HG03432 (cell line): Measurements from ENCODE around the gene PHF21B.
"Not testable (repeated sequence)": the region's sequence is repeated elsewhere in the genome, so short reads cannot be mapped to it uniquely, and the experiment has no call there.

ENCODE experiments used
- ATAC-seq: cut with Tn5 transposase; IDR thresholded peaks from one replicate; pipeline ENCODE4 v1.9.1; 2021; ENCODE audit warnings: mild to moderate bottlenecking, moderate library complexity; ENCODE audit not compliant: unreplicated experiment

The PHF21B gene

GRCh38 chr22:44881624-44882023 is 128.2 kb downstream of the PHF21B start:
- ATAC-seq, result no peak

DNA sequence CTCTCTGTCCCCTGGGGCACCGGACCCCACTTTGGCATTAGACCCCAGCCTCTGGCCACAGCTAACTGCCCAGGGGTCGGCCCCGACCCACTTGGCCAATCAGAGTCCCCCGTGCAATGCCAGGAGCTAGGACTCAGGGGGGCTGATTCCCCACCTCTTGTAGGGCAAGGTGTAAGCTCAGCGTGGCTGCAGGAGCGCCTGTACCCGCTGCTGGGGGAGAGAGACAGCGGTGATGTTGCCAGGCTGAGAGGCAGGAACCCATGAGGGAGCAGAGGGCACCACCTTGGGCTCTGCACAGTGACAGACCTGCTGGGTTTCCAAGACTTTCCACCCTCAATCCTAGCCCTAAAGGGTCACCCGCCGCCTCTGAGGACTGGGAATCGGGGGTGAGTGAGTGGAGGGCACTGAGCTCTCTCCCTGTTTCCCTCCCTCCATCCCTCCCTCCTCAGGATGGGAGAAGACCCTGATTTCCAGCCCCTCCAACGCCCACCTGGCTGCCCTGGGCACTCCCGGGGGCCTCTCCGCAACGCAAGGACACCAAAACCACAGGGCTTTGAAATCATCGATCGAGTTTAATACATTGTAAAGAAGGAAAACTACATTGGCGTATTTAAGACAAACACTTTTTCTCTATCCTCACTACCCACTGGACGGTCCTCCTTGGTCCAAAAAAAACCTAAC is 129.1 kb downstream of the PHF21B start:
- ATAC-seq, result no peak

- no peak for ATAC-seq
Observed at GRCh38 chr22:44879301-44879680, 130.5 kb downstream of the PHF21B start.

DNA sequence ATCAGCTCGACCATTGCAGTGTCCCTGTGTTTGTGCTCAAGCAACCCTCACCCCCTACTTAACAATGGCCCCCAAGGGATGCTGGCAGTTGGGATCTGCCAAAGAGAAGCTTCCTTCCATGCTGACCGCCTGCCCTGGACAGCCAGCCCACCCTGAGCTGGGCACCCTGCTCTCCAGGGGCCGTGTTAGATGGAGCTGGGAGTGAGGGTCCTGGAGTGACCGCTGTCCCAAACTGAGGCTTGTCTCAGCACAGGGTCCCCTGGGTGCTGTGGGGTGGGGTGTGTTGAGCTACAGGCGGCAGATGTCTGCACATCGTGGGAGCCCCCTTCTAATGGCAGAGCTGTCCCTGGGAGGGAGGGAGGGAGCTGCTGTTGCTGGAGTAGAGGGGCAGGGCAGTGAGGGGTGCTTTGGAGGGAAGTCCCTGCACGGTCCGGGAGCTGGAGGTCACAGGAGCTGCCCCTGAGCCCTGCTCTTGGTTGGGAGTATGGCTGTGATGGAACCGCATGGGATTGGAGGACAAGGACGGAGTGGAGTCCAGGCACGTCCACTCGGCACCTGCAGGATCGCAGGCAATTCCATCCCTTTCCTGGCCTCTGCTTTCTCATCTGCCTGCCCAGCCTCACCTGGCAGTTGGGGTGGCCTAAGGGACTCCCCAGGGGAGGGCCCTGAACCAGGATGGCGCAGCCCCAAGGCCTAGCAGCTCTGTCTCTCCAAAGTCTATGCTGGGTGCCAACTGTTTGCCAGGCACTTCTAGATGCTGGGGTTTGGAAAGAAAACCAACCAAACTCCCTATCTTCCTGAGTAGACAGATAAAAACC is 131.1 kb downstream of the PHF21B start:
- ATAC-seq, result no peak

GRCh38 chr22:44876921-44877320 is 132.9 kb downstream of the PHF21B start:
- no peak for ATAC-seq

- ATAC-seq, result no peak
Observed at GRCh38 chr22:44871782-44872181, 138.0 kb downstream of the PHF21B start.

- no peak for ATAC-seq
Observed at GRCh38 chr22:44870021-44870420, 139.8 kb downstream of the PHF21B start.

- no peak for ATAC-seq
Observed at GRCh38 chr22:44869196-44869595, 140.6 kb downstream of the PHF21B start.

DNA sequence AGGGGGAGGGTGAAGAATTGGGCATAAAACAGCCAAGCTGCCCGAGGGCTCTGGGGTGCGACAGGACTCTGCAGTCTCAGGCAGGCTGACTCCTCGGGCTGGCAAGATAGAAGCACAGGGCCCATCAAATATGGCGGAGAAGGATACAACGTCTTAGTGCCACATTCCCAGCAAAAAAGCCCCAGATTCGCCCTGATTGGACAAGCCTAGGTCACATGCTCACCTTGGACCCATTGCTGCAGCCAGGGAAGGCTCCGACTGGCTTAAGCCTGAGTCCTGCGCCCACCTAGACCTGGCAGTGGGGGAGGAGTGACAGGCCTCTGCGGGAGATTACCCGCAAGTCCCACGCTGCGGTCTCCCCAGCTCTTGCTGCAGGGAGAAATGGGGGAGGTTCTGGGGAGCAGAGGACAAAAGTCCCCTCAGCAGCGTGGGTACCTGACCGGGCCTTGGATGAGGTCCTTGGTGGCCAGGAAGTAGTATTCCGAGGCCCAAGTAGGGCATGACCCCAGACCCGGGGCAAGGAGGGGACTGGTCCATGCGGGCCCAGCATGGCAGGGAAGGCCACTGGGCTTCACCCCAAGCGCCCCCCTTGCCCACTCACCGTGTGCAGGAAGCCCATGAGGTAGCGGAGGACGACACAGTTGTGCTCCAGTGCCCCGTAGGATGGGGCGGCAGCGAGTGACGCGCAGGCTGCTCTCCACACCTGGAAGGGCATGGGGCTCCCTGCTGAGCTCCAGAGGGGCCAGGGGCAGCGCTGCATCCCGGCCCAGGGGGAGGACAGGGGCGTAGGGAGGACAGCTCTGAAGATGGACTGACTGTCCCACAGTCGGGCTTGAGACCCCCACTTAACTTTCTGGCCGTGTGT is 144.4 kb downstream of the PHF21B start:
- ATAC-seq, result no peak

DNA sequence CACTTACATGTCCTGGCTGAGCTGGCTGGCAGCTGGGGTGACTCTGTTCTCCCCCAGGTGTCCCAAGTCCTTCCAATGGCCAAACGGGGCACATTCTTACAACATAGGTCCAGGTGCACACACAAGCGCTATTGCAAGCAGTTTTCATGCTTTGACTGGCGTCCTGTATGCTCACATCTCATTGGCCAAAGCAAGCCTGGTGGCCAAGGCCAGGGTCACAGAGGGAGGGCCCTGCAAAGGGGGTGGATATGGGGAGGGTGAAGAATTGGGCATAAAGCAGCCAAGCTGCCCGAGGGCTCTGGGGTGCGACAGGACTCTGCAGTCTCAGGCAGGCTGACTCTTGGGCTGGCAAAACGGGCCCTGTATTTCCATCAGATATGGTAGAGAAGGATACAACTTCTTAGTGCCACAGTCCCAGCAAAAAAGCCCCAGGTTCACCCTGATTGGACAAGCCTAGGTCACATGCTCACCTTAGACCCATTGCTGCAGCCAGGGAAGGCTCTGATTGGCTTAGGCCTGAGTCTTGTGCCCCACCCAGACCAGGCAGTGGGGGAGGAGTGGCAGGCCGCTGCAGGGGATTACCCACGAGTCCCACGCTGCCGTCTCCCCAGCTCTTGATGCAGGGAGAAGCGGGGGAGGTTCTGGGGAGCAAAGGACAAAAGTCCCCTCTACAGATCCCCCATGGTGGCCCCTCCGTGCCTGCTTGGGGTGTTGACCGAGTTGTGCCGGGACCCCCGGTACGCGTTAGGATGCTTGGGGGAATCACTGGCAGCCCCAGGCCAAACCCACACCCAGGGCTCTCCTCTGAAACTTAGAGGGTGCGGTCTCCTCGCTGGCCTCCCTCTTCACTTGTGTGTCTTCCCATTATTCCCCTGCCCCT is 146.6 kb downstream of the PHF21B start:
- no peak for ATAC-seq

GRCh38 chr22:44862281-44862680 is 147.5 kb downstream of the PHF21B start:
- ATAC-seq, result no peak

DNA sequence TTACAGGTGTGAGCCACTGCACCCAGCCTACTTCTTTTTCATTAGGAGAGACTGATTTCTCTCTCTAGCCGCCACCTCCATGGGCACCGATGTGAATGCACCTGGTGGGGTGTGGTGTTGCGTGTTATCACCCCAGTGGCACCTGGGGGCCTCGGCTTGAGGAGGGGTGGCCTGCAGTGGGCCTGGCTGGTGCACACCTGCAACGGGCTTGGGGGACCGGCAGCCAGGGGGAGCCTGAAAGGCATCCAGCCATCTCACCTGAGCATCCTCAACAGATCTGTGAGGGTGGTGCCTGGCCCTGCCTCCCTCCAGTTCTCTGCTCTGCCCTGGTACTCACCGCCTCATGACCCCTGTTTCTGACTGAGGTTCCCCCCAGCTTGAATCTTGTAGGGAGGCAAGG is 148.6 kb downstream of the PHF21B start:
- ATAC-seq, result no peak

GRCh38 chr22:44860311-44860710 is 149.5 kb downstream of the PHF21B start:
- ATAC-seq, result no peak

- no peak for ATAC-seq
Observed at GRCh38 chr22:44859641-44860040, 150.2 kb downstream of the PHF21B start.

DNA sequence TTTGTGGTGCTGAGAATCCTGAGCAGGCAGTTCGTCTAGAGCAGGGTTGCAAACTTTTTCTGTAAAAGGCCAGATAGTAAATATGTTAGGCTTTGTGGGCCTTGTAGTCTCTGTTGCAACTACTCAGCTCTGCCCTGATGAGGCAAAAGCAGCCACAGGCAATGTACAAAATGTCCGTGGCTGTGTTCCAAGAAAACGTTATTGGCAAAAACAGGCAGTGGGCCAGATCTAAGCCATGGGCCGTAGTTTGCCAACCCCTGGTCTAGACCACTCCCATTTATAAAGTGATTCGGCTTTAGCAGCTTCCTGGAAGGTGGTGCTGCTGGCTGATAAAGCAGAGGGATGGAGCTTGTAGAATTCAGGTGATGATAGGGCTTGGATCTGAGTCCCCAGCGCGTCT is 151.0 kb downstream of the PHF21B start:
- ATAC-seq, result not testable (repeated sequence)

- no peak for ATAC-seq
Observed at GRCh38 chr22:44855855-44856254, 153.9 kb downstream of the PHF21B start.

GRCh38 chr22:44854641-44855040 is 155.2 kb downstream of the PHF21B start:
- not testable (repeated sequence) for ATAC-seq

- no peak for ATAC-seq
Observed at GRCh38 chr22:44850946-44851345, 158.9 kb downstream of the PHF21B start.

- no peak for ATAC-seq
Observed at GRCh38 chr22:44848791-44849420, 160.9 kb downstream of the PHF21B start.

GRCh38 chr22:44848296-44848741 is 161.5 kb downstream of the PHF21B start:
- no peak for ATAC-seq
